SU-DHL-6 (cell line): ENCODE results near the gene CDC42.

Experiments
- CTCF ChIP-seq: fragments of 200-600 bp; sonication (generic); IDR thresholded peaks from one replicate; pipeline ENCODE4 v1.5.1; 2017; ENCODE audit warnings: antibody characterized with exemption, mild to moderate bottlenecking, low read length, moderate library complexity; ENCODE audit not compliant: insufficient read depth, poor library complexity, severe bottlenecking
- EZH2phosphoT487 ChIP-seq: fragments of 200-600 bp; sonication (generic), shearing (Covaris generic); conservative IDR thresholded peaks from 2 replicates; pipeline ENCODE4 v1.6.1; 2018; ENCODE audit warnings: mild to moderate bottlenecking, antibody characterized with exemption, low read length, moderate library complexity, mixed read lengths

- TF ChIP-seq CTCF = no peak
- no peak for TF ChIP-seq EZH2phosphoT487
Observed at GRCh38 chr1:22057861-22058260, 5.4 kb downstream of the CDC42 start.
